Panc1 (cell line): ENCODE measurements around the gene BRAF. TPM values are rescaled to one million over a fixed set of nuclear protein-coding genes. Genes with fewer than 3 reads are reported as not detected.
"Not testable (repeated sequence)": the region's sequence is repeated elsewhere in the genome, so short reads cannot be mapped to it uniquely, and the experiment has no call there.

Source experiments
- ATAC-seq: fragments of 200-7000 bp; cut with Tn5 transposase; 2 replicates; pipeline ENCODE4 v1.9.1; 2020; ENCODE audit warnings: mild to moderate bottlenecking, moderate library complexity
- BruUV-seq: library from RNA; stranded (reverse); fragments of 400-500 nt; replicated peaks from 2 replicates; lab custom pipeline; 2021; lab: Mats Ljungman, UMichigan
- CTCF ChIA-PET: fragments of 300-600 bp; sonication (Branson Sonifier 250); formaldehyde crosslinking; loops from one replicate; lab custom pipeline; 2022; ENCODE audit warnings: antibody characterized with exemption; lab: Charles Lee
- POLR2A ChIA-PET: fragments of 300-600 bp; sonication (Branson Sonifier 250); formaldehyde crosslinking; loops from one replicate; lab custom pipeline; 2022; ENCODE audit warnings: antibody characterized with exemption; lab: Charles Lee
- DNase-seq: peaks from one replicate; pipeline ENCODE4 v3.0.0-alpha.2; 2010; ENCODE audit warnings: low read depth, low spot score
- H3K27ac ChIP-seq: 2 replicates; pipeline ENCODE4 v1.5.1; 2011; ENCODE audit warnings: mild to moderate bottlenecking, low read length, inconsistent platforms
- H3K27me3 ChIP-seq: fragments of 200-500 bp; sonication (Bioruptor generic); 2 replicates; pipeline ENCODE4 v1.6.0; 2014; ENCODE audit warnings: low read length, inconsistent platforms; ENCODE audit not compliant: control insufficient read depth, insufficient read depth
- H3K36me3 ChIP-seq: fragments of 200-500 bp; sonication (Bioruptor generic); 2 replicates; pipeline ENCODE4 v1.5.1; 2014; ENCODE audit warnings: inconsistent platforms, mild to moderate bottlenecking, low read length, moderate library complexity; ENCODE audit not compliant: control insufficient read depth, insufficient read depth
- H3K4me1 ChIP-seq: 2 replicates; pipeline ENCODE4 v1.5.1; 2011; ENCODE audit warnings: inconsistent platforms, mild to moderate bottlenecking, low read length, moderate library complexity; ENCODE audit not compliant: control insufficient read depth, insufficient read depth
- H3K4me3 ChIP-seq, 2 experiments: 2 replicates each; pipeline ENCODE4 v1.5.1; 2011 to 2012; ENCODE audit warnings: low read depth in 2 of 2, low read length in 2 of 2, mild to moderate bottlenecking in 2 of 2, inconsistent platforms in 1 of 2, moderate library complexity in 1 of 2
- H3K9me3 ChIP-seq: fragments of 200-500 bp; sonication (Bioruptor generic); 2 replicates; pipeline ENCODE4 v1.5.1; 2014; ENCODE audit warnings: low read depth, mild to moderate bottlenecking, inconsistent platforms, low read length, moderate library complexity; ENCODE audit not compliant: control insufficient read depth, insufficient read depth
- CTCF ChIP-seq: fragments of 450-650 bp; IDR thresholded peaks from 2 replicates; pipeline ENCODE4 v1.5.1; 2017; ENCODE audit warnings: mild to moderate bottlenecking
- POLR2AphosphoS5 ChIP-seq: IDR thresholded peaks from 2 replicates; pipeline ENCODE4 v1.6.1; 2012; ENCODE audit warnings: mild to moderate bottlenecking, low read depth, low read length, moderate library complexity
- REST ChIP-seq, 2 experiments: IDR thresholded peaks; 2 replicates each; pipeline ENCODE4 v1.6.1; 2011 to 2012; ENCODE audit warnings: low read depth in 2 of 2, control low read depth in 1 of 2, low read length in 1 of 2, mild to moderate bottlenecking in 1 of 2, moderate library complexity in 1 of 2; ENCODE audit not compliant: insufficient read depth in 1 of 2
- SIN3A ChIP-seq: IDR thresholded peaks from 2 replicates; pipeline ENCODE4 v1.6.1; 2012; ENCODE audit warnings: low read depth, mild to moderate bottlenecking, low read length, moderate library complexity, borderline replicate concordance; ENCODE audit not compliant: insufficient read depth
- TCF7L2 ChIP-seq: IDR thresholded peaks from 2 replicates; pipeline ENCODE4 v1.6.1; 2011; ENCODE audit warnings: mild to moderate bottlenecking, low read depth, low read length, inconsistent platforms
- in situ Hi-C: cut with HindIII; loops from 2 replicates; pipeline ENCODE4 v1.10.0; 2016; ENCODE audit warnings: low sequenced_read_pairs, low pct_unique_long_range_greater_than_20kb
- intact Hi-C: fragments of 100-400 bp; cut with micrococcal nuclease; formaldehyde crosslinking; loops from one replicate; pipeline ENCODE4 v1.10.0; 2022; ENCODE audit not compliant: unreplicated experiment
- total RNA-seq: library from RNA; stranded (reverse); gene quantifications from one replicate; pipeline ENCODE4 v1.2.1, GENCODE V29; 2021; ENCODE audit not compliant: unreplicated experiment

The BRAF gene
- total RNA-seq, 1 experiment from 2014 or later: 26.3 TPM

- ATAC-seq (no peak), DNase-seq (no peak)
- in situ Hi-C loops: no loop called here
- TF ChIP-seq SIN3A (no peak), POLR2AphosphoS5 (no peak), TCF7L2 (no peak), REST (IDR thresholded peaks at IDR 0.05; ENCODE audit: insufficient read depth in 1 of 2, low read depth in 2 of 2, low read length in 1 of 2) (no peak), CTCF (no peak)
- H3K4me3 ChIP-seq: no peak overlapping the region
- CTCF ChIA-PET: no interaction called here
- no peak overlapping the region for H3K27ac ChIP-seq
- no peaks in the 10 kb centered on the region for H3K9me3 ChIP-seq
- no peaks in the 10 kb centered on the region; the same call in 1 of the 2 replicates for H3K27me3 ChIP-seq
- intact Hi-C loops: no loop called here
- BruUV-seq: no TSS peak
- POLR2A ChIA-PET: no interaction called here
- no peaks in the 10 kb centered on the region for H3K4me1 ChIP-seq
- H3K36me3 ChIP-seq: no peaks in the 10 kb centered on the region
These were observed 13.1 kb upstream of the BRAF start for GRCh38 chr7:140937702-140938264.

GRCh38 chr7:140928491-140929309 is 4.0 kb upstream of the BRAF start:
- ChIA-PET CTCF (no interaction called here), POLR2A (no interaction called here)
- BruUV-seq: no TSS peak
- H3K4me1 ChIP-seq: no peaks in the 10 kb centered on the region
- no peaks in the 10 kb centered on the region for H3K36me3 ChIP-seq
- no peak overlapping the region for H3K27ac ChIP-seq
- H3K27me3 ChIP-seq: no peaks in the 10 kb centered on the region
- in situ Hi-C loops (no loop called here), intact Hi-C loops (no loop called here)
- no peak overlapping the region for H3K4me3 ChIP-seq
- DNase-seq: no peak
- ATAC-seq: no peak
- no peak for TF ChIP-seq TCF7L2
- H3K9me3 ChIP-seq: no peaks in the 10 kb centered on the region; the same call in 1 of the 2 replicates

- H3K4me1 ChIP-seq, intact Hi-C loops, in situ Hi-C loops, H3K27me3 ChIP-seq, BruUV-seq, DNase-seq, H3K27ac ChIP-seq, POLR2A ChIA-PET, H3K36me3 ChIP-seq, ATAC-seq, H3K9me3 ChIP-seq, CTCF ChIA-PET, H3K4me3 ChIP-seq: not testable (repeated sequence)
These were observed 3.2 kb upstream of the BRAF start for GRCh38 chr7:140927945-140928344.
